Neural progenitor cell (in vitro differentiated cells): Measurements from ENCODE around the gene TMEM184A. TPM values are rescaled to one million over a fixed set of nuclear protein-coding genes. Genes with fewer than 3 reads are reported as not detected.

Experiments used
- DNase-seq: peaks from one replicate; pipeline ENCODE4 v3.0.0-alpha.2; 2016; ENCODE audit warnings: low spot score
- H2AFZ ChIP-seq: fragments of 200-600 bp; sonication (generic); replicated peaks from 2 replicates; pipeline ENCODE4 v1.6.1; 2016; ENCODE audit warnings: antibody characterized with exemption
- H3F3A ChIP-seq: fragments of 200-600 bp; sonication (generic); 2 replicates; pipeline ENCODE4 v1.6.1; 2016; ENCODE audit warnings: antibody characterized with exemption, low read depth
- H3K27ac ChIP-seq: fragments of 200-600 bp; sonication (generic); 2 replicates; pipeline ENCODE4 v1.5.1; 2016; ENCODE audit warnings: mild to moderate bottlenecking
- H3K27me3 ChIP-seq: fragments of 200-600 bp; sonication (generic); 2 replicates; pipeline ENCODE4 v1.6.1; 2016; ENCODE audit warnings: mild to moderate bottlenecking, moderate library complexity
- H3K36me3 ChIP-seq: fragments of 200-600 bp; sonication (generic); 2 replicates; pipeline ENCODE4 v1.5.1; 2016
- H3K4me1 ChIP-seq: fragments of 200-600 bp; sonication (generic); 2 replicates; pipeline ENCODE4 v1.6.1; 2016; ENCODE audit warnings: mixed run types
- H3K4me2 ChIP-seq: fragments of 200-600 bp; sonication (generic); 2 replicates; pipeline ENCODE4 v1.6.1; 2016
- H3K4me3 ChIP-seq: fragments of 200-600 bp; sonication (generic); 2 replicates; pipeline ENCODE4 v1.5.1; 2016
- H3K79me2 ChIP-seq: fragments of 200-600 bp; sonication (generic); 2 replicates; pipeline ENCODE4 v1.6.1; 2016; ENCODE audit warnings: low read depth
- H3K9ac ChIP-seq: fragments of 200-600 bp; sonication (generic); 2 replicates; pipeline ENCODE4 v1.6.1; 2016
- H3K9me3 ChIP-seq: fragments of 200-600 bp; sonication (generic); 2 replicates; pipeline ENCODE4 v1.5.1; 2016; ENCODE audit warnings: low read depth
- H4K20me1 ChIP-seq: fragments of 200-600 bp; sonication (generic); 2 replicates; pipeline ENCODE4 v1.6.1; 2016; ENCODE audit warnings: low read depth
- H3K27ac Mint-ChIP-seq: 3 replicates; pipeline ENCODE4 v1.8.0; 2021; ENCODE audit warnings: mixed read lengths
- H3K27me3 Mint-ChIP-seq: 2 replicates; pipeline ENCODE4 v1.8.0; 2022; ENCODE audit warnings: low read depth, mild to moderate bottlenecking, inconsistent platforms, moderate library complexity, mixed read lengths; ENCODE audit not compliant: insufficient read depth
- H3K36me3 Mint-ChIP-seq: 3 replicates; pipeline ENCODE4 v1.8.0; 2021; ENCODE audit warnings: mixed read lengths
- H3K4me1 Mint-ChIP-seq: 3 replicates; pipeline ENCODE4 v1.8.0; 2021; ENCODE audit warnings: mixed read lengths
- H3K4me3 Mint-ChIP-seq: 3 replicates; pipeline ENCODE4 v1.8.0; 2021; ENCODE audit warnings: mild to moderate bottlenecking, moderate library complexity, mixed read lengths
- H3K9me3 Mint-ChIP-seq: 3 replicates; pipeline ENCODE4 v1.8.0; 2020; ENCODE audit warnings: mixed read lengths
- EZH2 ChIP-seq: fragments of 200-600 bp; sonication (generic); IDR thresholded peaks from 2 replicates; pipeline ENCODE4 v1.6.1; 2017; ENCODE audit warnings: antibody characterized with exemption, mild to moderate bottlenecking, moderate library complexity
- EZH2phosphoT487 ChIP-seq: fragments of 200-600 bp; sonication (generic); IDR thresholded peaks from 2 replicates; pipeline ENCODE4 v1.6.1; 2017; ENCODE audit warnings: antibody characterized with exemption
- total RNA-seq: library from RNA; depleted of rRNA; stranded (reverse); fragments of >200 nt; gene quantifications from 2 replicates; pipeline ENCODE4 v1.2.3, GENCODE V29; 2015; ENCODE audit warnings: low replicate concordance
- TF ChIP-seq, protein P1 (sequence below): fragments of 200-600 bp; sonication (generic); IDR thresholded peaks from 2 replicates; pipeline ENCODE4 v1.5.1; 2017; ENCODE audit warnings: antibody characterized with exemption, mild to moderate bottlenecking

TMEM184A gene
- total RNA-seq, 1 donor from 2014 or later: 0.17 TPM

DNA sequence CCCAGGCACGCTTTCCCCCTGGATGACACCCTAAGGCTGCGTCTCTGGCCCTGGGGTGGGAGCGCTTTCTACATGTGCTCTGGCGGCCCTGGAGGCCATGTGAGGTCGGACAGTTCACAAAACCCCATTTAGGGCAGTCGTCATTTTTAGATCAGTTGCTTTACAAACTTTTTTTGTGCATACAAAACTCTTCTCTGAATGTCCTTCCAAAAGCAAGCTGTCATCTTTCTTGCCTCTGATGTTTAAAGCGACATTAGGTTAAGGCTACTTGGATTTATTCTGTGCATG, 19.6 kb downstream of the TMEM184A start:
- H3K4me1 Mint-ChIP-seq: peaks cover 46% of the 10 kb centered on the region

GRCh38 chr7:1535701-1536454, 20.1 kb downstream of the TMEM184A start:
- TF ChIP-seq EZH2phosphoT487: no peak
- TF ChIP-seq, protein P1, sequence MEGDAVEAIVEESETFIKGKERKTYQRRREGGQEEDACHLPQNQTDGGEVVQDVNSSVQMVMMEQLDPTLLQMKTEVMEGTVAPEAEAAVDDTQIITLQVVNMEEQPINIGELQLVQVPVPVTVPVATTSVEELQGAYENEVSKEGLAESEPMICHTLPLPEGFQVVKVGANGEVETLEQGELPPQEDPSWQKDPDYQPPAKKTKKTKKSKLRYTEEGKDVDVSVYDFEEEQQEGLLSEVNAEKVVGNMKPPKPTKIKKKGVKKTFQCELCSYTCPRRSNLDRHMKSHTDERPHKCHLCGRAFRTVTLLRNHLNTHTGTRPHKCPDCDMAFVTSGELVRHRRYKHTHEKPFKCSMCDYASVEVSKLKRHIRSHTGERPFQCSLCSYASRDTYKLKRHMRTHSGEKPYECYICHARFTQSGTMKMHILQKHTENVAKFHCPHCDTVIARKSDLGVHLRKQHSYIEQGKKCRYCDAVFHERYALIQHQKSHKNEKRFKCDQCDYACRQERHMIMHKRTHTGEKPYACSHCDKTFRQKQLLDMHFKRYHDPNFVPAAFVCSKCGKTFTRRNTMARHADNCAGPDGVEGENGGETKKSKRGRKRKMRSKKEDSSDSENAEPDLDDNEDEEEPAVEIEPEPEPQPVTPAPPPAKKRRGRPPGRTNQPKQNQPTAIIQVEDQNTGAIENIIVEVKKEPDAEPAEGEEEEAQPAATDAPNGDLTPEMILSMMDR: no peak
- no peak for TF ChIP-seq EZH2
- Histone ChIP-seq H3K9me3 (no peaks in the 10 kb centered on the region), H3F3A (peaks cover 18% of the 10 kb centered on the region), H3K4me2 (no peak overlapping the region), H3K27ac (no peak overlapping the region), H2AFZ (no peak overlapping the region), H3K4me3 (no peak overlapping the region), H3K9ac (no peak overlapping the region), H3K36me3 (no peaks in the 10 kb centered on the region), H4K20me1 (peaks cover 55% of the 10 kb centered on the region), H3K4me1 (peaks cover 22% of the 10 kb centered on the region), H3K27me3 (peaks cover 24% of the 10 kb centered on the region), H3K79me2 (no peaks in the 10 kb centered on the region)
- Mint-ChIP-seq H3K9me3 (no peaks in the 10 kb centered on the region), H3K27ac (peak overlapping the region; percentile 98), H3K4me3 (peak overlapping the region; percentile 77), H3K27me3 (peaks cover 2% of the 10 kb centered on the region), H3K36me3 (no peaks in the 10 kb centered on the region), H3K4me1 (peaks cover 46% of the 10 kb centered on the region)
- no peak for DNase-seq

More for the DNA sequence above, 19.6 kb downstream of the TMEM184A start:
- H3K9me3 ChIP-seq: no peaks in the 10 kb centered on the region
- H3K27me3 ChIP-seq: peaks cover 19% of the 10 kb centered on the region
- H3F3A ChIP-seq: peaks cover 16% of the 10 kb centered on the region
- no peak overlapping the region for H3K27ac ChIP-seq
- H3K4me3 Mint-ChIP-seq: peak overlapping the region; percentile 77
- H3K9me3 Mint-ChIP-seq: no peaks in the 10 kb centered on the region
- no peaks in the 10 kb centered on the region for H3K79me2 ChIP-seq
- peaks cover 22% of the 10 kb centered on the region for H3K4me1 ChIP-seq
- TF ChIP-seq, protein P1: no peak
- no peak for TF ChIP-seq EZH2
- TF ChIP-seq EZH2phosphoT487: no peak
- H4K20me1 ChIP-seq: peaks cover 53% of the 10 kb centered on the region
- H3K4me3 ChIP-seq: no peak overlapping the region
- no peaks in the 10 kb centered on the region for H3K36me3 Mint-ChIP-seq
- no peak overlapping the region for H3K9ac ChIP-seq
- H3K27ac Mint-ChIP-seq: peak overlapping the region; percentile 98
- no peak overlapping the region for H2AFZ ChIP-seq
- peak overlapping the region; percentile 43 for H3K4me2 ChIP-seq
- H3K36me3 ChIP-seq: no peaks in the 10 kb centered on the region
- DNase-seq: no peak
- peaks cover 4% of the 10 kb centered on the region for H3K27me3 Mint-ChIP-seq

DNA sequence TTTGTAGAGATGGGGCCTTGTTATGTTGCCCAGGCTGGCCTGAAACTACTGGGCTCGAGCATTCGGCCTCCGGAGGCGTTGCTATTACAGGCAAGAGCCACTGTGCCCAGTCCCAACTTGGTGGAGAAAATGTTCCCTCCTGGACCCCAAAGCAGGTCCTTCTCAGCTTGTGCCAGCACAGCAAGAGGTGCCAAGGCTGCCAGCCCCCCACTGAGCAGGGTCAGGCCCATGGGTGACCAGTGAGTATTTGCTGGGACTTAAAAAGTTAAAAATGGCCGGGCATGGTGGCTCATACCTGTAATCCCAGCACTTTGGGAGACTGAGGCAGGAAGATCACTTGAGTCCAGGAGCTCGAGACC, 20.9 kb downstream of the TMEM184A start:
- DNase-seq: no peak
- peaks cover 48% of the 10 kb centered on the region for H3K4me1 Mint-ChIP-seq
- TF ChIP-seq EZH2phosphoT487: no peak
- no peak for TF ChIP-seq EZH2
- TF ChIP-seq, protein P1: no peak

More for the DNA sequence above, 20.9 kb downstream of the TMEM184A start:
- Mint-ChIP-seq H3K27ac (no peak overlapping the region), H3K4me3 (no peak overlapping the region), H3K9me3 (no peaks in the 10 kb centered on the region), H3K36me3 (no peaks in the 10 kb centered on the region), H3K27me3 (peaks cover 4% of the 10 kb centered on the region)
- no peaks in the 10 kb centered on the region for H3K9me3 ChIP-seq
- H3F3A ChIP-seq: peaks cover 18% of the 10 kb centered on the region
- no peak overlapping the region for H3K4me2 ChIP-seq
- no peaks in the 10 kb centered on the region for H3K79me2 ChIP-seq
- no peak overlapping the region for H2AFZ ChIP-seq
- peaks cover 55% of the 10 kb centered on the region for H4K20me1 ChIP-seq
- H3K9ac ChIP-seq: no peak overlapping the region
- H3K27me3 ChIP-seq: peaks cover 29% of the 10 kb centered on the region
- H3K27ac ChIP-seq: no peak overlapping the region
- H3K4me3 ChIP-seq: no peak overlapping the region
- no peaks in the 10 kb centered on the region for H3K36me3 ChIP-seq
- H3K4me1 ChIP-seq: peaks cover 22% of the 10 kb centered on the region
